ENCODE results near the gene CCDC57.

DNA sequence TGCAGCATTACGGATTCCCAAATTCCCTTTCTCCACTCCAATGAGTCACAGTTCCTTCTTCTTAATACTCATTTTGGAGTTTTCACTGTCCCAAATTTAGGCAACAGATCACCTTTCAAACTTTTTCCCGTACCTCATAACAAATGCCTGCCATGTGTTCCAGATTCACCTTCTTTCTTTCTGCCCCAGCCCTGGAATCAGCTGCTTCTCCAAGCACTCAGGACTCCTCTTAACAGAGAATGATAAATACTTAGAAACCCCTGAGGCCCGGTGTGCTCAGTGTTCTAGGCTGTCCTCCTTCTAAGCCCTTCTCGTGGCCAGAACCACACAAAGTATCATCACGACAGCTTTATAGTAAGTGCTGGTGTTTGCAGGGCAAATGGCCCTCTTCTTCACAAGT lies 45.9 kb upstream of the CCDC57 start:
- TF ChIP-seq, protein P1, sequence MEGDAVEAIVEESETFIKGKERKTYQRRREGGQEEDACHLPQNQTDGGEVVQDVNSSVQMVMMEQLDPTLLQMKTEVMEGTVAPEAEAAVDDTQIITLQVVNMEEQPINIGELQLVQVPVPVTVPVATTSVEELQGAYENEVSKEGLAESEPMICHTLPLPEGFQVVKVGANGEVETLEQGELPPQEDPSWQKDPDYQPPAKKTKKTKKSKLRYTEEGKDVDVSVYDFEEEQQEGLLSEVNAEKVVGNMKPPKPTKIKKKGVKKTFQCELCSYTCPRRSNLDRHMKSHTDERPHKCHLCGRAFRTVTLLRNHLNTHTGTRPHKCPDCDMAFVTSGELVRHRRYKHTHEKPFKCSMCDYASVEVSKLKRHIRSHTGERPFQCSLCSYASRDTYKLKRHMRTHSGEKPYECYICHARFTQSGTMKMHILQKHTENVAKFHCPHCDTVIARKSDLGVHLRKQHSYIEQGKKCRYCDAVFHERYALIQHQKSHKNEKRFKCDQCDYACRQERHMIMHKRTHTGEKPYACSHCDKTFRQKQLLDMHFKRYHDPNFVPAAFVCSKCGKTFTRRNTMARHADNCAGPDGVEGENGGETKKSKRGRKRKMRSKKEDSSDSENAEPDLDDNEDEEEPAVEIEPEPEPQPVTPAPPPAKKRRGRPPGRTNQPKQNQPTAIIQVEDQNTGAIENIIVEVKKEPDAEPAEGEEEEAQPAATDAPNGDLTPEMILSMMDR (IDR thresholded peaks at IDR 0.05; ENCODE audit: low read depth, low read length, poor library complexity, severe bottlenecking): no peak
- TF ChIP-seq EZH2phosphoT487 (IDR thresholded peaks at IDR 0.05; ENCODE audit: borderline replicate concordance, low read length): no peak
